ACC112 (cell line): ENCODE results near the gene MRPS27.
A peak's percentile ranks its signal among the peaks of the same experiment; 100 is the strongest.

Source experiments
- H2AFZ ChIP-seq: fragments of 200-600 bp; sonication (generic); one replicate; pipeline ENCODE4 v1.6.0; 2017; ENCODE audit warnings: antibody characterized with exemption, low read length; ENCODE audit not compliant: unreplicated experiment
- H3K27ac ChIP-seq: fragments of 200-600 bp; sonication (generic); 2 replicates; pipeline ENCODE4 v1.5.1; 2014; ENCODE audit warnings: low read depth, mild to moderate bottlenecking, antibody characterized with exemption, low read length, moderate library complexity
- H3K27me3 ChIP-seq: fragments of 200-600 bp; sonication (generic); 2 replicates; pipeline ENCODE4 v1.6.1; 2014; ENCODE audit warnings: mild to moderate bottlenecking, antibody characterized with exemption, low read length, moderate library complexity, mixed read lengths; ENCODE audit not compliant: insufficient read depth
- H3K36me3 ChIP-seq: fragments of 200-600 bp; sonication (generic); 2 replicates; pipeline ENCODE4 v1.6.1; 2016; ENCODE audit warnings: mild to moderate bottlenecking, antibody characterized with exemption, low read length, moderate library complexity, mixed read lengths; ENCODE audit not compliant: insufficient read depth
- H3K4me1 ChIP-seq: fragments of 200-600 bp; sonication (generic); one replicate; pipeline ENCODE4 v1.6.1; 2016; ENCODE audit warnings: low read length, mixed read lengths; ENCODE audit not compliant: insufficient read depth, unreplicated experiment, control insufficient read depth
- H3K4me3 ChIP-seq: fragments of 200-600 bp; sonication (generic); 2 replicates; pipeline ENCODE4 v1.5.1; 2014; ENCODE audit warnings: mild to moderate bottlenecking, low read depth, low read length
- H3K79me2 ChIP-seq: fragments of 200-600 bp; sonication (generic); one replicate; pipeline ENCODE4 v1.6.0; 2016; ENCODE audit warnings: low read length; ENCODE audit not compliant: control insufficient read depth, unreplicated experiment, insufficient read depth

MRPS27 gene

GRCh38 chr5:72206160-72206559 lies 113.9 kb downstream of the MRPS27 start:
- no peak overlapping the region for H3K4me3 ChIP-seq
- peaks cover 32% of the 10 kb centered on the region for H3K4me1 ChIP-seq
- peak overlapping the region; percentile 16; the same call in 1 of the 2 replicates for H3K27ac ChIP-seq
- no peaks in the 10 kb centered on the region for H3K27me3 ChIP-seq
- H3K79me2 ChIP-seq = no peaks in the 10 kb centered on the region
- H2AFZ ChIP-seq = no peak overlapping the region
- peaks cover 61% of the 10 kb centered on the region for H3K36me3 ChIP-seq

GRCh38 chr5:72205431-72206009 lies 114.5 kb downstream of the MRPS27 start:
- Histone ChIP-seq H3K36me3 (peaks cover 64% of the 10 kb centered on the region), H3K27ac (peak overlapping the region; percentile 16), H3K4me3 (no peak overlapping the region), H2AFZ (no peak overlapping the region), H3K27me3 (no peaks in the 10 kb centered on the region), H3K4me1 (peaks cover 26% of the 10 kb centered on the region), H3K79me2 (no peaks in the 10 kb centered on the region)

GRCh38 chr5:72204946-72205345 lies 115.1 kb downstream of the MRPS27 start:
- peaks cover 69% of the 10 kb centered on the region for H3K36me3 ChIP-seq

GRCh38 chr5:72203251-72203845 lies 116.7 kb downstream of the MRPS27 start:
- no peak overlapping the region for H3K4me3 ChIP-seq
- peaks cover 10% of the 10 kb centered on the region for H3K4me1 ChIP-seq
- no peaks in the 10 kb centered on the region for H3K27me3 ChIP-seq
- H3K36me3 ChIP-seq = peaks cover 83% of the 10 kb centered on the region
- no peak overlapping the region for H2AFZ ChIP-seq
- H3K79me2 ChIP-seq = peaks cover 3% of the 10 kb centered on the region
- no peak overlapping the region for H3K27ac ChIP-seq

More at GRCh38 chr5:72204946-72205345, 115.1 kb downstream of the MRPS27 start:
- Histone ChIP-seq H3K4me1 (peaks cover 20% of the 10 kb centered on the region), H3K27ac (peak overlapping the region; percentile 16; the same call in 1 of the 2 replicates), H3K27me3 (no peaks in the 10 kb centered on the region), H3K79me2 (no peaks in the 10 kb centered on the region), H2AFZ (no peak overlapping the region), H3K4me3 (no peak overlapping the region)

- peaks cover 10% of the 10 kb centered on the region for H3K4me1 ChIP-seq
- H3K27me3 ChIP-seq = no peaks in the 10 kb centered on the region
- H3K27ac ChIP-seq = no peak overlapping the region
- H3K79me2 ChIP-seq = peaks cover 3% of the 10 kb centered on the region
- H3K4me3 ChIP-seq = no peak overlapping the region
- H3K36me3 ChIP-seq = peaks cover 88% of the 10 kb centered on the region
- no peak overlapping the region for H2AFZ ChIP-seq
Measured at GRCh38 chr5:72202331-72202825, 117.7 kb downstream of the MRPS27 start.

GRCh38 chr5:72199681-72200080 lies 120.4 kb downstream of the MRPS27 start:
- H2AFZ ChIP-seq = no peak overlapping the region
- no peak overlapping the region for H3K27ac ChIP-seq
- H3K79me2 ChIP-seq = peaks cover 8% of the 10 kb centered on the region
- H3K4me3 ChIP-seq = no peak overlapping the region
- H3K27me3 ChIP-seq = no peaks in the 10 kb centered on the region
- H3K4me1 ChIP-seq = peaks cover 1% of the 10 kb centered on the region
- peaks cover 89% of the 10 kb centered on the region for H3K36me3 ChIP-seq

- Histone ChIP-seq H3K4me1 (no peaks in the 10 kb centered on the region), H3K27ac (no peak overlapping the region), H3K27me3 (no peaks in the 10 kb centered on the region), H2AFZ (no peak overlapping the region), H3K4me3 (no peak overlapping the region), H3K36me3 (peaks cover 90% of the 10 kb centered on the region), H3K79me2 (peaks cover 10% of the 10 kb centered on the region)
Measured at GRCh38 chr5:72197393-72197792, 122.6 kb downstream of the MRPS27 start.

- H3K27me3 ChIP-seq = no peaks in the 10 kb centered on the region
- H3K36me3 ChIP-seq = peaks cover 88% of the 10 kb centered on the region
- no peak overlapping the region for H3K27ac ChIP-seq
Measured at GRCh38 chr5:72195581-72195980, 124.5 kb downstream of the MRPS27 start.

GRCh38 chr5:72194846-72195245 lies 125.2 kb downstream of the MRPS27 start:
- no peaks in the 10 kb centered on the region for H3K4me1 ChIP-seq
- H3K79me2 ChIP-seq = peaks cover 17% of the 10 kb centered on the region
- H3K36me3 ChIP-seq = peaks cover 90% of the 10 kb centered on the region
- H3K4me3 ChIP-seq = no peak overlapping the region
- no peaks in the 10 kb centered on the region for H3K27me3 ChIP-seq
- no peak overlapping the region for H3K27ac ChIP-seq
- no peak overlapping the region for H2AFZ ChIP-seq

More at GRCh38 chr5:72195581-72195980, 124.5 kb downstream of the MRPS27 start:
- Histone ChIP-seq H3K79me2 (peaks cover 18% of the 10 kb centered on the region), H3K4me1 (no peaks in the 10 kb centered on the region), H2AFZ (no peak overlapping the region), H3K4me3 (no peak overlapping the region)

- peaks cover 89% of the 10 kb centered on the region for H3K36me3 ChIP-seq
- no peaks in the 10 kb centered on the region for H3K4me1 ChIP-seq
- H3K79me2 ChIP-seq = peaks cover 19% of the 10 kb centered on the region
- no peaks in the 10 kb centered on the region for H3K27me3 ChIP-seq
- H3K27ac ChIP-seq = no peak overlapping the region
- no peak overlapping the region for H2AFZ ChIP-seq
- no peak overlapping the region for H3K4me3 ChIP-seq
Measured at GRCh38 chr5:72191404-72191803, 128.6 kb downstream of the MRPS27 start.

- H2AFZ ChIP-seq = no peak overlapping the region
- no peak overlapping the region for H3K27ac ChIP-seq
- peaks cover 88% of the 10 kb centered on the region for H3K36me3 ChIP-seq
- no peaks in the 10 kb centered on the region for H3K27me3 ChIP-seq
- H3K4me1 ChIP-seq = no peaks in the 10 kb centered on the region
- H3K79me2 ChIP-seq = peaks cover 30% of the 10 kb centered on the region
- H3K4me3 ChIP-seq = no peak overlapping the region
Measured at GRCh38 chr5:72189146-72189545, 130.9 kb downstream of the MRPS27 start.
